Forelimb muscle (tissue), 1 donor: ENCODE measurements around the gene MTCL1. TPM values are rescaled to one million over a fixed set of nuclear protein-coding genes. Genes with fewer than 3 reads are reported as not detected.
"Not testable (repeated sequence)": the region's sequence is repeated elsewhere in the genome, so short reads cannot be mapped to it uniquely, and the experiment has no call there.

Experiments
- DNase-seq: peaks from one replicate; pipeline ENCODE4 v3.0.0-alpha.2; 2013; ENCODE audit warnings: low read depth
- polyA plus RNA-seq: library from polyadenylated mRNA; unstranded; fragments of 120-200 nt; gene quantifications from one replicate; pipeline ENCODE4 v1.2.1, GENCODE V29; 2013; ENCODE audit not compliant: insufficient read length

Gene MTCL1
- polyA plus RNA-seq, 1 donor = 33.0 TPM

DNA sequence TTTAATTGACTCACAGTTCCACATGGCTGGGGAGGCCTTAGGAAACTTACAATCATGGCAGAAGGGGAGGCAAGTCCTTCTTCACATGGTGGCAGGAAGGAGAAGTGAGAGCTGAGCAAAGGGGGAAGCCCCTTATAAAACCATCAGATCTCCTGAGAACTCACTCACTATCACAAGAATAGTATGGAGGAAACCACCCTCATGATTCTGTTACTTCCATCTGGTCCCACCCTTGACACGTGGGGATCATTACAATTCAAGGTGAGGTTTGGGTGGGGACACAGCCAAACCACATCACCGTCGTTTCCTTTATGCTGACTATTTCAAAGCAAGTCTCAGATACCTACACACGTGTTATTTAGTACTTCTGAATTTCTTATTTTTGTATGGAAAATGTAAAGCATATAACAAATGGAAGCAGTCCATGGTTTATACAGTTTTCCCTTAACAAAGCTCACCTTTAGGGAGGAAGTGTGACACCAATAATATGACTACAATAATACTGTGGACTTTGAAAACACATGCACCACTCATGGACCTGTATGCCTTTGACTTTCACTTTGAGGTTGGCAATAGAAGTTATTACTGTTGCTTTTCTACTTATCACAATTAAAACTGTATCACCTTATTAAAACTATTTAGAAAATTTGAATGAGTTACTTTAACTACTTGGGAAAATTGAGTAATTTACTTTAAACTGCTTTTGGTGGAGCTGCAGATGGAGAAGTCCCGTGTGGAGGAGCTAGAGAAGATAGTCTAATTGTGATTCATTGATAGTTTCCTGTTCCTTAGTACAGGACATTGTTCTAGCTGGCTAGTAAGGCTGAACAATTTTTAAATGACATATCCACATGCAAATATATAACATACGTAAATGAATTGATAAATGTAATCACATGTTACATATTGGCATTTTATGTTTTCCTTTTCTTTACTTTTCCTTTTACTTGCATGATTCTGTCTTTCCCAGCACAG, 37.3 kb downstream of the MTCL1 start:
- no peak for DNase-seq

DNA sequence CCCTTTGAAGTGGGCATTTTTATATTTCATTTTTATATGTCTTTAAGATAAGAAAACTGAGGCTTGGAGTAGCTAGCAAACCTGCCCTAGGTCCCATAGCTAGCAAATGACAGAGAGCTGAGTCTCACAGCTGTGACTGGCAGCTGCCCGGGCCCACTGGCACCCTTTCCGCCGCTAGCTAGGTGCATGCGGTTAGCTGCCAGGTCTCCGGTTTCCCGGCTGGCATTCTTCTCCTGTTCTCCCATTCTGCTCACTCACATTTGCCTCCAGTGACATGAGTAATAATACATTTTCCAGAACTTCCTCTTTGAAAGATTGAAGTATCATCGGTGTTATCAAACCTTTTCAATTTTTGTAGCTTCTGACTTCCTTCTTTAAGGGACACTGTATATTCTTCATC, 38.7 kb downstream of the MTCL1 start:
- no peak for DNase-seq

DNA sequence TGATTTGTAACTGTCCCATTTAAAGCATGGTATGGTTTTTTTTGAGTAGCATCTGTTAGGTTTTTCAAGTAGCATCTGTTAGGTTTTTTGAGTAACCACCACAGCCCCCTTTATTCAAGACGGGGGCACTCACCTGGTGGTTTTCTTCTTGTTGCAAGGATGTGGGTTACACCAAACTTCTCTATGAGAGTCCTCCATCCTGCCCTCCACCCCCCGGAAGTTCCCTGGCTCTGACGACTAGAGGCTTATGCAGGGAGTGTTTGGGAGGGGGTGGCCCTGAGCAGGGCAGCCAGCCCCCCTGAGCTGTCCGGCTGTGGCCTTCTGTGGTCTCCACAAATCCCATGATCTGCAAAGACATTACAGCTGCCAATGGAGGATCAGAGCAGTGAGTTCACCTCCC, 39.3 kb downstream of the MTCL1 start:
- no peak for DNase-seq

DNA sequence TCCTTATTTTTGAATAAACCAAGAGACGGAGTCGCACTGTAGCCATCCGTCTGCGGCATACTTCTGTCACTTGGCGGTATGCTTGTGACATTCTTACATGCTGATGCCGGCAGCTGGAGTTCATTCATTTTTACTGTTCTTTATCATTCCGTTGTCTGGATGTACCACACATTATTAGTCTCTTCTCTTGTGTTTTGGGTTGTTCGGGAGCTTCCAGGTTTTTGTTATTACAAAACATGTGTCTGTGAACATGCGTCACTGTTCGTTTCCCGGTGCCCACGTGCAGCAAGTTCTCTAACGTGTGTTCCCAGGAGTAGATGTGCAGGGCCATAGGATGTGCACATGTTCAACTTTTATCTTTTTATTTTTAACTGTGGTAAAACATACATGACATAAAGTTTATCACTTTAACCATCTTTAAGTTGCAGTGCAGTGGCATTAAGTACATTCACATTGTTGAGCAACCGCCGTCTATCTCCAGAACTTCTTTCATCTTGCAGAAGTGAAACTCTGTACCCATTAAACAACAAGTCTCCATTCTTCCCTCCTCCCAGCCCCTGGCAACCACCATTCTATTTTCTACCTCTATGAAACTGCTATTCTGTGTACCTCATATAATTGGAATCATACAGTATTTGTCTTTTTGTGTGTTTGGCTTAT, 40.1 kb downstream of the MTCL1 start:
- DNase-seq = no peak

DNA sequence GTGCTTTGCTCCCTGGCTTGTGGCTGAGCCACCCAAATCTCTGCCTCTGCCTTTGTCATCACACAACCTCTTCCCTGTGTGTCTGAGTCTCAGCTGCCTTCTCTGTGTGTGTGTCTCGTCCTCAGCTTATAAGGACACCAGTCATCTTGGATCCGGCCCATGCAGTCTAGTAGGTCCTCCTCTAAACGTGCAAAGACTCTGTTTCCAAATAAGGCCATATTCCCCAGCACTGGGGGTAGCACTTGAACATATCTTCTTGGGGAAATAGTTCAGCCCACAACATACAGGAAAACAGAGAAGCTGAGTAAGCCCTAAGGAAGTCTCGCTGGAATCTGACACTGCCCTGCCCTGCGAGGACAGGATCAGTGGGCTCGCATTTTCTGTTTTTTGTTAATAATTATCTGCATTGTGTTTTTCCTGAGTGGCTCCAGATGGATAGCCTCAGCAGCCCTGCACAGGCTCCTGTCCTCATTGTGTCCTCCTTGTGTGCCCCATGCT, 42.1 kb downstream of the MTCL1 start:
- no peak for DNase-seq

DNA sequence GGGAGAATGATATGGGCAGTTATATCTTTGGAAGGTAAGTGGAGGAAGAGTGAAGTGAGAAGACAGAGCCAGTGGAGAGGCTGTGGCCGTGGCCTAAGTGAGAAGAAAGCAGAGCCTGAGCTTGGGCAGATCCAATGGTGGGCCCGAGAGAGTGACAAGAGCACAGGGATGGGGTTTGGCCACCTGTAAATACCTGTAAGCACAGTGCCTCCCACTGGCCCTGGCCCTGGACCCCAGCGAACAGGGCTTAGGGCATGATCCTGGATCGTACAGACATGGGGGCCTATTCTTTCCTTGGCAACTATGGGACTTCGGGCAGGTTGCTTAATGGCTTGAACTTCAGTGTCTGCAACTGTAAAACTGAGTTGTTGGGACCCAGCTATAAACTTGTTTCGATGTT, 44.1 kb downstream of the MTCL1 start:
- no peak for DNase-seq

DNA sequence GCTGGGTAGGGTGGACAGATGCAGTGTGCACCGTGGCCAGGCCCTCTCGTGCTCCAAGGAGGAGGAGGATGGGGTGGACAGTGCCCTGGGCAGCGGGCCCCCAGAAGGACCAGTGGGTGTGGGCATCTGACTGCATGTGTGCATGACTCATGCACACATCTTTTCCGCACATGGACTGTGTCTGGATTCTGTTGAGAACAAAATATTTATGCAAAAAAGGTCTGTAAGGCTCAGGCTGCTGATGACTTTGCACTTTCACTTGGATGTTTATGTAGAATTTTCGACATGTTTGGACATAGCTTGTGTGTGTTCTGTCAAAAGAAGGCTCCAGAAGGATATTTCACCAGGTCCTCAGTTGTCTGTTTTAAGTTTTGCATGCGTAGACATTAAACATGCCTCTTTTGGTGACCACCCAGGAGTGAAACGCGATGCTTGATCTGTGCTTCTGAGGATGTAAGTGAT, 45.6 kb downstream of the MTCL1 start:
- no peak for DNase-seq

DNA sequence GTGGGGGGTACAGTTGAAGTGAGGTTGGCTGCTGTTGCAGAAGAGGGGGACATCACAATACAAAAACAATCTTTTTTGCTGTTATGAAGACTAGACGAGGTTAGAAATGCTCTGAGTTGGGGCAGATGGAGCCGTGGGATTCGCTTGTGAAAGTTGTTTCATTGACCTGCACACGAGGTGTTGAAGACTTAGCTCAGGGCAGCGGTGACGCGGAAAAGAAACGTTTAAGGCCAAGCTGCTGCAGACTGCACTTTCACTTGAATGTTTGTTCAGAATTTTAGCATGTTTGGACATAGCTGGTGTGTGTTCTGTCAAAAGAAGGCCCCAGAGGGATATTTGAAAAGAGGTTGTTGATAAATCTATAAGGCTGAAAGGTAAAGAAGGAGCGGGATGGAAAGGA, 46.3 kb downstream of the MTCL1 start:
- no peak for DNase-seq

DNA sequence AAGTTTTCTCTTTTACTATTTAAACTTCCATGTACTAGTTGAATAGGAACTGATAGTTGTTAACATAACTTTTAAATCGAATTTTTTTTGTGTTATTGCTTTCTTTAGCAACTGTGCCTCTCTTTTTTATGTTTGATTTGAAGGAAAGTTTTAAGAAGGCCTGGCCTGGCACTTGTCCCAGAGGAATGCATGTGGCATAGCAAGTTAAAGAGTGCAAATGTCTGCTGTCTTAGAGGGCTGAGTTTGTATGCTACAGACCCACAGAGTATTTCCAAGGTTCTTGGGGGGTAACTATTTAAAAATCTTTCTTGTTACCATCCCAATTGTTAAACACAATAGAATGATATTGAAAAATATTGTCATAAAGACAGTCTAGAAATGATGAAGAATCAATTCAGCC, 47.0 kb downstream of the MTCL1 start:
- no peak for DNase-seq

DNA sequence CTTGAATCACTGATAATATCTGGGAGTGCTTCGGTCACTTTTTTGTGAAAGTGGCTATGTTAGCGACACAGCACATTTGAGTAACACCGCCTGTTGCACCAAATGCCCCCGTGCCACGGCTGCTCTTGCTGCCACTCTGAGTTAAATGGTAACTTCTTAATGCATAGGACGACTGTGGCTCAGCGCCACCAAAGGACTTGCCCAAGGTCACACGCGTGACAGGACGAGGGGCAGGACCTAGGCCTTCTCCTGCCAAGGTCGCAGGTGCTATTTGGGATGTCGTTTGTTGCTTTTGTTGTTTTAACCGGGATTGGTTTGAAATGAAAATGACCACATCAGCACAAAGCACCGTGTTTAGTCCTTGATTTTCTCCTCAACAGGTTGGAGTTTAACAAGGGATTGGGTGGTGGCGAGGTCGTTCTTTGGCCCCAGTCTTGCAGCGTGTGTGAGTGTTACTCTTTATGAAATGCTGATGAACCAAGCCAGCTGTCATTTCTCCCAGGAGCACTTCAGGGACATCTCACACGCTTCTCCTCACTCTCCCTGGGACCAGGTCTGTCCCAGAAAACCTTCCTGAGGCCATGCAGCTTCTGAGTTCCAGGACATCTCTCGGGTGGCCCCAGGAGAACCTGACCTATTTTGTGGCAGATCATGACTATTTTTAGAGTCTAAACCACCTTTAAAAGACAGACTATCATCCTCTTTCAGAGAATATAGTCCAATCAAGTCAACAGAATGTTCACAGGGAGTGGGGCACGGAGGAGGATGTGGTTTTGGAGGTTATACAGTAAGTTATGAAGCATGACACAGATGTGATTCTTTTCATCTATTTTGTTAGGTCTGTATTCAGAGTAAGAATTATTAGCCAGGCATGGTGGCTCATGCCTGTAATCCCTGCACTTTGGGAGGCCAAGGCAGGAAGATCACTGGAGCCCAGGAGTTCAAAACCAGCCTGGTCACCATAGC, 49.9 kb downstream of the MTCL1 start:
- DNase-seq = no peak

DNA sequence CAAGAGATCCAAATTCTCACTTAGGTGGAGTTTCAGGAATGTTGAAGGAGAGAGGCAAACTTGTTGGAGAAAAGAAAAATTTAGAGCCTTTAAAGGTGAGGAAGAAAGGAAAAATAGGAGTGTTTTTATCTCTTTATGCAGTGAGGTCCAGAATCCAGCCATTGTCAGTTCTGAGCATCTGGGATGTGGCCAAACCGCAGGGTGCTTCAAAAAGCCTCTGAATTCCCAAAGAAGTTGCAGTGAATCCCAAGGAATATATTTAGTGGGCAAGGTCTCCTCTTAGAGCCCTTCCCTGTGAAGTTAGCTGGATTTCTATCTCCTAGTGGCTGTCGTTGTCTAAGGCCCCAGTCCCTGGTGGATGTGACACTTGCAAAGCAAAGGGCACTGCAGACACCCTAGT, 51.2 kb downstream of the MTCL1 start:
- DNase-seq = no peak

DNA sequence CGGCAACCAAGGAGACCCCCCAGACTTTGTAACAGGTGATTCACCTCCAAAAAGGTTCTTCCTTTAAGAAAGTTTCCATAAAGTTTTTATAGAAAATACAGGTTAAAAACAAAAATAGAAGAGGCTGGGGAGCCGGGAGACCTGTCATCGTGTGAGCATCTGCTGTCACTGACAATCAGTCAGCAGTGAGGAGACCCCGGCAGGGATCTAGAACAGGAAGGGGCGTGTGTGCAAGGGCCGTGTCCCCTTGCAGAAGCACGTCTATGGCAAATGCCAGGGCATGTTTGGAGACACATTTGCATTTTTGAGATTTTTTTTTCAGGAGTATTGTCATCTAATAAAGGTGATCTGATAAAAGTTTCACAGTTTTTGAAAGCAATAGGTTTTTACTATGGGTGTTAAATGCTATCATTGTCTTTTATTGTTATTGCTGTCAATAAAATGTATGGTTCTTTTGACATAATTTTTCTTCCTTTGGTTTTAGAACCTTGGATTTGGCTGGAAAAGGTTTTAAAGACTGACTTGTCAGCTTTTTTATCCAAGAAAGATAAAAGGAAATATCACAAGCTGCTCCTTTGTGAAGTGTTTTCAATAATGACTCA, 52.1 kb downstream of the MTCL1 start:
- DNase-seq = no peak

DNA sequence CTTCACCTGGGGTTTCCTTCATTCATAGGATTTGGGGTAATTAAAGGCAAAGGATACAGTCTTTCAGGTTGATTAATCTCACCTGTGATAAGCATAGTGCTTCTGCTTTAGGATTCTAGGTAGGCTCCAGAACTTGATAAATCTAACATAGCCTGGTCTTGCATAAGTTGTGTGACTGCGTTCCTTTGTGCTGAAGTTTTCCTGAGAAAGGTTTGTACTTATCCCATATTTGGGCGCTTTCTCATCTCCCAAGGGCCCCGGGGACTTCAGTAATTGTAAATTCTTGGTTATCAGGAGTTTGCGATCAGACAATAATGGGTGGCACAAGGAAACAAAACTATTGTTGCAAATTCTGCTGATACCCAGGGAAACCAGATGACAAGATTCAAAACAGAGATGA, 53.1 kb downstream of the MTCL1 start:
- no peak for DNase-seq

DNA sequence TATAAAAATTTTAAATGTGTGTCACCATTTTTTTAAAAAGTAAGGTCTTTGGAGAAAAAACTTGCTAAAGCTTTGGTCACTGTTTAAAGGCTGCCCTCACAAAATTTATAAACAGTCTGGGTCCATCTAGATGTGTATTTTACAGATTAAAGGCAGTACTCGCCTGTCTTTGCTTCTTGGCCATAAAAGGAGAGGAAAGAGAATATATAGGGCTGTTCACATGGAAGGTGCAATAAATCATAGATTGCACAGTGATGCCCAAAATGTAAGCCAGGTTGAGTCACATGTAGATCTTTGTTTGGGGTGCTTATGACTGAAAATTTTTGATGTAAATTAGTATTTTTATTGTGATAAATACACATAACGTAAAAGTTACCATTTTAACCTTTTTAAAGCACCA, 55.6 kb downstream of the MTCL1 start:
- DNase-seq = no peak

DNA sequence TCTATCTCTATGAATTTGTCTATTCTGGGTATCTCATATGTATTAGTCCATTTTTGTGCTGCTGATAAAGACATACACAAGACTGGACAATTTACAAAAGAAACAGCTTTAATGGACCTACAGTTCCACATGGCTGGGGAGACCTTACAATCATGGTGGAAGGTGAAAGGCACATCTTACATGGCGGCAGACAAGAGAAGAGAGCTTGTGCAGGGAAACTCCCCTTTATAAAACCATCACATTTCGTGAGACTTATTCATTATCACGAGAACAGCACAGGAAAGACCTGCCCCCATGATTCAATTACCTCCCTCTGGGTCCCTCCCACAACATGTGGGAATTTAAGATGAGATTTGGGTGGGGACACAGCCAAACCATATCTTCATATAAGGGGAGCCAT, 56.2 kb downstream of the MTCL1 start:
- not testable (repeated sequence) for DNase-seq

DNA sequence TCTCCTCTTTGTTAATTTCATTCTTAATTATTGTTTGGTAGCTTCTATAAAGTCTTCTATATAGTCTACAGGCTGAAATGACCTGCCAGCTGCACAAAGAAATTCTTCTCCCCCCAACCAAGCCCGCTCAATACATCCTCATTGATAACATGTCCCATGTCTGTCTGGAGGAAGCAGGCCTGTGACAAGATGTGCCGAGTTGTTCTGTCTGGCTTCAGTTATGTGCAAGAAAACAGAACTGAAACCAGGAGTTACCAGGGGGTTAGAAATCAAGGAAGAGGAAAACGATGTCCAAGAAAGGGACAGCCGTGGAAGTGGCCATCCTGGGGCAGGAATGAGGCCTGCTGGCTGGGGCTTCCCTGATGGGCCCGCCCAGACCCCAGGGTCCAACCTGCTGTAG, 57.6 kb downstream of the MTCL1 start:
- no peak for DNase-seq

DNA sequence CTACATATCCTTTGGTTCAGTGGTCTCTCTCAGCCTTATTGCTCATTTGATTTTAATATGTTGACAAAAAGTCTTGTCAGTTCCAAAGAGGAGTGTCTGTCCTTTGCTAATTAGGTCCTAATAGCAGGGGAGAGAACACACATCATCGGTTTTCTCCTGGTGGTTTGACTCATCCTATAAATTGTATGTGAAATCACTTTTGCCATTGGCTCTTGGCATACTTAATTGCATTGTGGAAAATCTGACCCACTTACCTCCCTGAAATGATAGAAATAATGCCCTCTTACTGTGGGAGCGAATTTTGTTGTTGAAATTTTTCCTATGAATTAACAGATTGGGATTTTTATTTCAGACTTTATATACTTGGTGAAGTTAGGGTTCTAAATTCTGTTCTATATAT, 58.3 kb downstream of the MTCL1 start:
- no peak for DNase-seq

DNA sequence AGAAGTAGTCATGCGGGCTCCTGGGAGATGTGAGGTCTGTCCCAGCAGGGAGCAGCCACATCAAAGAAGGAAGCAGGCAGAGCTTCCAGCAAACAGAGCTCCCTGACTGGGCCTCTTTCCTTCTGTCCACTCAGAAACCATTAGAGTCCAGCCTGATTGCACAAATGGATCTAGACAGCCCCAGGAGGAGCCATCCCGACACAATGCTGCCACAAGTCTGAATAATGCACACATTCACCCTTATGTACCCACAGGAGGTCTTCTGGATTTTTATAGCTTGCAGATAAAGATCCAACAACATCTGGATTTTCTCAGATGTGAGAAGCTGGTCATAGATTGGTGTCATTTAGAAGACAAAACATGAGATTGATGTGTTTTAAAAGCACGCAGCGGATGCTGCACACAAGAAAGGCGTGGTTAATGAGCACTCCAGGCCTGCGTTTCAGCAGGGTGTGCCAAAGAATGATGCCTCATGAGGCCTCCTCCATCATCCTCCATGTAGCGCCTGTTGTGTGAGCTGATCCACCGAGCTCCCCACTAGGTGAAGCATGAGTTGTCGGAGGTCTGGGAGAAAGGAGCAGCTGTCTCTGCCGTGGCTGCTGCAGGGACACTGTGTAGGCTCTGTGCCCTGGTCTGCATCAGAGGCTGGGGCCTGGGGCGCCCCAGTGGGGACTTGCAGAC, 60.6 kb downstream of the MTCL1 start:
- DNase-seq = no peak

DNA sequence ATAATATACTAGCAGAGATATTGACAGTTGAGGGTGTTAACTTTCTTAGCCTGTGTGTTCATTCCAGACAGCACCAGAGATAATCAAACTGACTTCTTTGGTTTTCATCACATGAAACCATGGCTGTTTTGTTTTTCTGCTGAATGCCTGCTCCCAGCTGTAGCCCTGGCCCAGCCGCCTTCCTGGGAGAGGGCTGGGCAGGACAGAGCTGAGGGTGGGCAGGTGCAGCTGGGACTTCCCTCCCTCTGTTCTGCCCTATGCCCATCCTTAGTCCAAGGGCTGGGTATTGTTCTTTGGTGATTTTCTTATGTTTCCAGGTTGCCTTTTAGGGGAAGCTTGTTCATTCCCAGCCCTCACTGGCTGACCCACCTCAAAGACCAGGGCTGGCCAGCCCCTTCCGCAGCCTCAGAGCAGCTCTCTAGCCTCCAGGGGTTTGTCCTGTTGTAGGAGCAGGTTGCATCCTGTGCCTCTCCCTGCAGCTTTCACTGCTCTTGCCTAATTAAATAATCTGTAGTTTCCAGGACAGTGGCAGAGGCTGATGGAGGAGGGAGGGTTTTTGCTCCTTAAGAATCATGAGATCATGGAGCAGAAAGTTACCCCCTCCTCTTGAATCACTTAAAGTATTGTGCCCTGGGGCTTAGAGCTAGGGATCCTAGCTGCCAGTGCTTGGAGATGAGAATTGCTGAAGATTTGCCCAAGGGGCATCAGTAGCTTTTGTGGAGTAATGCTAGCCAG, 61.4 kb downstream of the MTCL1 start:
- no peak for DNase-seq

DNA sequence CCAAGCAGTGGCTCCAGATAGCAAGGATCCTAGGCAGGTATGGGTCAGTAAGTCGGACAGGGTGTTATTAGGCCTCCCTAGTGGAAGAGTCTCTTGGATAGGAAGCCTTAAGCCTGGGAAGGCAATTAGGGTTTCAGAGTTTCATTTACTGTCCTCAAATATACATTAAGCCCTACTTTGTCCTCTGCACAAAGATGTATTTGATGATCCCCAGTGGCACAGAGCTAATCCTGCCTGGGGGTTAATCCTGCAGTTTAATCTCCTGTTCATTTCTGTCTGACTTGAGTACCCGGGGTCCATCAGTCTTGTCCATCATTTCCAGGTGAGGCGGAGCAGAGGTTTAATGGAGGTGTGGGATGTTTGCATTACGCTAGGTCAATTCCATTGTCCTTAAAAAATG, 62.0 kb downstream of the MTCL1 start:
- no peak for DNase-seq
